Measurements from ENCODE around the gene IKZF5.

IKZF5 gene

GRCh38 chr10:123008355-123009104 is at the start of gene IKZF5, which contains the start of gene ACADSB:
Gene IKZF5 (minus strand): TSS chr10:123008795. CDS start chr10:122998625, 10,170 bp downstream.
Gene ACADSB (plus strand): TSS chr10:123009006. CDS start chr10:123009030, 24 bp downstream.
- peak; percentile 18 for DNase-seq

DNA sequence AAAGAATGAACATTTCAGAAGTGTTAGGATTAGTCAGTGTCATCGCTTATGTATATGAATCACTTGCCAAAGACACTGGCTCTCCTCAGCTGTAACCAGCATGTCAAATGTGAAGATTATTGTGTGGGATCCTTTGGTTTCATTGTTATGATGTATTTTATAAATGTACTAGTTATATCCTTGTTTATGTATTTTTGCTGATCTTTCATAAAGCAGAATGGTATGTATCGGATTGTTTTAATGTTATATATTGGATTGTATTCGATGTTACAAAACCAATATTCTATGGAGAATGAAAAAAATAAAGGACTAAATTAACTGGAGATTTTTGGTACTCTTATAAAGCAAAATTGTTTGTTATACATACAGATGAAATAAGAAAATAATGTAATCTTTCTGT is 49.4 kb upstream of the IKZF5 start:
- no peak for DNase-seq

GRCh38 chr10:123045961-123046731 is 37.6 kb upstream of the IKZF5 start:
- no peak for DNase-seq

DNA sequence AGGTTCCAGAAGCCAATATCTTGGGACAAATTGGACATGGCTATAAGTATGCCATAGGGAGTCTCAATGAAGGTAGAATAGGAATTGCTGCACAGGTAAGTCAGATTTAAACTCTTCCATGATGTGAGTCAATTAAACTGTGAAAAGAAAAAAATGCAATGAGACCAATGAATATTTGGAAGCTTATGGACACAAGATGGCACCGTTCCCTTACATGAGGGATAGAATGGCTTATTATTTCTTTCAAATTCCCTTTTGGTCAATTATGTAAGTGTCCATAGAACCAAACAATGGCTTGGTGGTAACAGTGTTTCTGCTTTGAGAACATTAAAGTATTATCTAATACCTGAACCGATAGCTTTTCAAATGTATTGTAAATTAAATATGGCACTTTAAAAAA is 35.8 kb upstream of the IKZF5 start:
- peak; percentile 7 for DNase-seq

DNA sequence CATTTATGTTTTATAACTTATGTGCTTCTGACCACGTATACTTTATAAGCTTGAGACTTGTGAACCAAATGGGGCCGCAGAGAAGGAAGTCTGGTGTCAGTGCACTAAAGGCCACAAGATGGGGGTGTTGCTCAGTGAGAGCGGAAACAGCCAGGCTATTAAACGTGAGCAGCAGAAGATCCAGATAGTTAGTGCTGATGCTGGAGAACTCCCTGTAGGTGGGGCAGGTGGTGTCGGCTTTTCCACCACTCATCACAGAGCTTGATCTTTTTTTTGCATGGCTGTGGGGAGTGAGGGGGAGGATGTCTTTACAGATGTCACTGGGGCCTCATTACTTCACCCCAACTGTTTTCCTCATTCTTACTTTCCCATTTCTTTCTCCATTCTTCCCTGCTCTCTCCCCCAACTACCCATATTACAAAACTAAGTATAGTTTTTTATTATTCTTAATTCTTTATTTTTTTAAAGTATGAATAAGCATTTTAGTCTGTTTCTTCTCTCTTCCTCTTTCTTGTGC is 34.9 kb upstream of the IKZF5 start:
- DNase-seq, result peak; percentile 32

- DNase-seq, result no peak
Measured at GRCh38 chr10:123042708-123043408, 34.3 kb upstream of the IKZF5 start.

GRCh38 chr10:123039632-123039930 is 31.0 kb upstream of the IKZF5 start:
- no peak for DNase-seq

- DNase-seq, result no peak
Measured at GRCh38 chr10:123038782-123039631, 30.4 kb upstream of the IKZF5 start.

DNA sequence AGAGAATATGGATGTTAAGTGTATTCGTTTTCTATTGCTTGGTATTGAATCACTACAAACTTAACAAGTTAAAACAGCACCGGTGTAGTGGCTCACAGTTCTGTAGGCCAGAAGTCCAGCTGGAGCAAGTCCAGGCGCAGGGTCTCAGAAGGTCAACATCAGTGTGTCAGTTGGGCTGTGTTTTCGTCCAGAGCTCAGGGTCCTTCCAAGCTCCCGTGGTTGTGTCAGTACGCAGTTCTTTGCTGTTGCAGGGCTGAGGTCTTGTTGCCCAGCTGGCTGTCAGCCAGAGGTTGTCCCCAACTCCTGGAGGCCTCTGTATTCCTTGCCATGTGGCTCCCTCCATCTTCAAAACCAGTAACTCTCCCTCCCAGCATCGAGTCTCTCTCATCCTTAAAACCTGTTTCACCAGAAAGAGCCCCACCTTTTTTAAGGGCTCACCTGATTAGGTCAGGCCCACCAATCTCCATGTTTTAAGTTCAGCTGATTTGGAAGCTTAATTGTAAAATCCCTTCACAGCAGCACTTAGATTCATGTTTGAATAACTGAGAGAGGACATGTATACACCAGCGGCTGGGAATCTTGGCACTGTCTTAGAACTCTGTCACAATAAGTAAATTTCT is 27.0 kb upstream of the IKZF5 start:
- no peak for DNase-seq

- no peak for DNase-seq
Measured at GRCh38 chr10:123034332-123034731, 25.7 kb upstream of the IKZF5 start.

- no peak for DNase-seq
Measured at GRCh38 chr10:123031124-123031523, 22.5 kb upstream of the IKZF5 start.

DNA sequence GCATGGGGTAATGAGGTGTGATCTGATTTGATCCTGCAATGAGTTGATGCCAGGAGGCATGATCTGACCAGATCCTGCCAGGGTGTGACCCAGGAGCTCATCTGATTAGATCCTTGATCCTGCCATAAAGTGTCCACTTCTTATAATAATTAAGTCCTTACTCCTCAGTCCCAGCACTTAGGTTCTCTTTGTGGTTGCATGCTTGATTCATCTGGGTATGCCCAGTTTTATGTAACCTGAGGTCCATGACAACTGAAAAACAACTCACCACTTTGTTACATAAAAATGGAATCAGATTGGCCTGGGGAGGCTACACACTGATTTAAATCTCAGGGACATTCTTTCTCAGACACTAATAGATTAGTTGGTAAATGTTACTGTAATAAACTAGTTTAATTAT is 19.3 kb upstream of the IKZF5 start:
- DNase-seq, result no peak

DNA sequence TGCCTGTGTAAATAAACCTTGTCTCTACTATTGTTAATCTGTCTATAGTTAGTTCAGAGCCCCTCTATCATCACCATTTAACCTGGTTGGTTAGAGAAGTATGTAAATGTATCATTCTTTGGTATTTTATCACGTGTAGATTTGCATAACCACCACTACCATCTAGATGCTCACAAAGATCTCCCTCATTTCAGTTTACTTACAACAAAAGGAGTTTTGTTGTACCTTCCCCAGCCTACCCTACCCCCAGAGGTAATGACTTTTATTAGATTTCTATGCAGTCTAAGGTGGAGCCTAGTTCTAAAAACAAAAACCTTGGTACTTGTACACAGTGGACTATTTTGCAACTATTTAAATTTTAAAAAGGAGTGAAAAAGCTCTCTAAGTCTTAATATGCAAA is 17.7 kb upstream of the IKZF5 start:
- DNase-seq, result no peak

DNA sequence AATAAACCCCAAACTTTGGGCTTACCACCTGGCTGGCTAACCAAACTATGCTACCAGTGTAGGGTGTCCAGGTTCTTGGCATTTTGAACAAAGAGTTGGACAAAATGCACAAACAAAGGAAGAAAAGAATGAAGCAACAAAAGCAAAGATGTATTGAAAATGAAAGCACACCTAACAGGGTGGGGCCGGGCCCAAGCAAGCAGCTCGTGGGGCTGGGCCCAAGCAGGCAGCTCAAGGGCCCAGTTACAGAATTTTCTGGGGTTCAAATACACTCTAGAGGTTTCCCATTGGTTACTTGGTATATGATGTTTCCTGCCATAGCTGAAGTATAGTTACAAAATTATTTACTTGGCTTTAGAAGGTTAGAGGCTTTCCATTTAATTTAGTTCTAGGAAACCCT is 15.9 kb upstream of the IKZF5 start:
- no peak for DNase-seq

- no peak for DNase-seq
Measured at GRCh38 chr10:123021517-123021916, 12.9 kb upstream of the IKZF5 start.

DNA sequence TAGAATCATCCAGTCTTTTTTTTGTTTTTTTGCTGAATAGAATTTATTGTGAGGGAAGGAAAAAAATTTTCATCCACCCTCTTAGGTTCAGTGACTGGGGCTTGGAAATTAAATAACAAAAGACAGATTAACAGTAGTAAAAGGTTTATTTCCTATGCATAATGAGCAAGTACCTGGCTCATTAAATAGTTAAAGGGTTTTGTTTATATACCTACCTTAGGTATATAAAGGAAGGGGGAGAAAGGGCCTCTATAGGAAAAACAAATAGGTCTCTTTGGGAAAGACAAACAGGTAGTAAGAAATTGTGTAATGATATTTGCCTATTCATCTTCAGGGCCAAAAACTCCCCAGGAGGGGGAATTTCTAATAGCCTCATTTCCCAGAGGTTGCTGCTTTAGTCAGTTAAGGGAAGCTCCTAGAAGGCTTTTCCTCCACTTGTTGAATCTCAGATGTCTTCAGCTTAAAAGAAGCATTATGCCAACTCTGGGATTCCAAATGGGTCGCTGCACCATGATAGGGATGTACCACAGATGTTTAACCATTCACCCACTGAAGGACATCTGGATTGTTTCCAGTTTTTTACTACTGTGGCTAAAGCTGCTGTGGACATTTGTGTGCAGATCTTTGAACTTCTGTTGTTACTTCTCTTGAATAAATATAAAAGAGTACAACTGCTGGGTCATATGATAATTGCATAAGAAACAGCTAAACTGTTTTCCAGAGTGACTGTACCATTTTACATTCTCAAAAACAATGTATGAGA is 11.5 kb upstream of the IKZF5 start:
- no peak for DNase-seq

DNA sequence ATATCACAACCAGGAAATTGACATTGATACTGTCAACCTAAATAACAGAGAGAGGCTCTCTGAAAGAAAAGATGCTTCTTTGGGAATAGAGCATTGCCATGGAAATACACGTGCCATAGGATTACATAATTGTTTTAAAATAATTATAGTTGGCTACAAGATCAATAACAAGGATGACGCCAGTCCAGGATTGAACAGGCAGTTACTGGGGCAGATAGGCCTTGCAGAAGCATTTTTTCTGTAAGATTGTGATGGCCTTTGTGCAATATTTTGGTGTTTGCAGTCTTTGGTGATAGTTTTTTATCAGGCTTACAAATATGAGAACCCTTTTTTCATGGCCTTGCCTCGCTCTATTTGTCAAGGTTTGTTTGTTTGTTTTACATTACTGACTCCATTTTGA is 10.7 kb upstream of the IKZF5 start:
- no peak for DNase-seq

GRCh38 chr10:123018531-123018930 is 9.9 kb upstream of the IKZF5 start:
- DNase-seq, result no peak

GRCh38 chr10:123017421-123018165 is 9.0 kb upstream of the IKZF5 start:
- DNase-seq, result no peak

DNA sequence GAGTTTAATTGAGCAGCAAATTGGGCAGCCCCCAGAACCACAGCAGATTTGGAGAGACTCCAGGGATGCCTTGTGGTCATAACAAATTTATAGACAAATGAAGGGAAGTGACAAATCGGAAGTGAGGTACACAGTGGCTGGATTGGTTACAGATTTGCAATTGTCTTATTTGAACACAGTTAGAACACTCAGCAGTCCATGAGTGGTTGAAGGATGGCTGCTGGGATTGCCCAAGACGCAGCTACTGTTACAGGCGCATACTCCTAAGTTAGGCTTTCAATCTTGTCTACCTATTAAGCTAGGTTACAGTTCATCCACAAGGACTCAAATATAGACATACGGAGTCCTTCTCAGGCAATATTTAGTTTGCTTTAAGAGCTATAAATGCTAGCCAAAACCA is 7.6 kb upstream of the IKZF5 start:
- DNase-seq, result no peak

DNA sequence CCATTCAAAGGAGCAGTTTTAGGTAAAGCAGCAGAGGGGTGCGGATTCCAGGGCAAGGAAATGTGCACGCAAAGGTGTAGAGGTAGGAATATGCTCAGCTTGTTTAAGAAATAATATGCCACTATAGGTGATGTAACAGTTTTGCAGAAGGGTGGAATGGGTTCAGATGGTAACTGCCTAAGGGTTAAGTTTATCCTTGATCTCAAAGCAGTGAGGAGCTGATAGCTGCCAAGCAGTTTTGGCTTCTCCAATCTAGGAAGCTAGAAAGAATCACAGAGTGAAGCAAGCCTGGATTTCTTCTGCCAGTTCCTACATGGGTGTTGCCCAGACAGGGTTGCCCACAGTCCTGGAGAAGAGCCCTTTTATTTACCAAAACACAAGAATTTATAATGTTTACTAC is 6.2 kb upstream of the IKZF5 start:
- no peak for DNase-seq

All from NCI-H524 treated with DMSO at 0.1 percent for 48 hours (cell line).